GM19397 (cell line): ENCODE results near the gene CACUL1.
"Not testable (repeated sequence)": the region's sequence is repeated elsewhere in the genome, so short reads cannot be mapped to it uniquely, and the experiment has no call there.

ENCODE experiments used
- ATAC-seq: cut with Tn5 transposase; IDR thresholded peaks from one replicate; pipeline ENCODE4 v1.9.1; 2021; ENCODE audit warnings: mild to moderate bottlenecking, moderate library complexity; ENCODE audit not compliant: unreplicated experiment

Gene CACUL1

DNA sequence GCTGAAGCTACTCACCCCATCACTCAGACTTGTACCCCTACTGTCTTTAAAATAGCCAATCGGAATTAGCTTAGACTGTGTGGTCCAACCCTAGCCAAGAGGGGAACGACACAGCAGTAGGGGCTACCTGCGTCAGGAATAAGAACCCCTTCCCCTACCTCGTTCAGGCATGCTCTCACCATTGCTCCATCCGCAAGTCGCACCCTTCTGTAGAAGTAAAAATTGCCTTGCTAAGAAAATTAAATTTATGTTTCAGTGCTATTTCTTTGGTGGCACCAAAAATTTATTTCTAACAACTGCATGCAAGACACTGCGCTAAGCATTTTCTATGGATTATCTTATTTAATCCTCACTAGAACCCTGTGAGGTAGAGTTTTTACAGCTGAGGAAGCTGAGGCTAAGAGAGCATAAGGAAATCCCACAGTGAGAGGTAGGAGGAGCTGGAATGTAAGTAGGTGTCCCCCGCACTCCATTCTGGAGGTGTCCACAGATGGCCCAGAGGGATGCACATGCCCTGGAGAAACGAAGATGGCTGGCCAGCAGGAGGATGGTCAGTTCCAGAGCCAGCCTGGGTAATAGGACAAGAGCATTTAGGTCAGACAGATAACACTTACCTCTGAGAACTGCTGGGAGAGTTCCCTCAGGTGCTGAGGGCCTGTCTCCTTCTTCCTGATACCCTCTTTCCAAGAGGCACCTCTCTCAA is 15.3 kb upstream of the CACUL1 start:
- no peak for ATAC-seq

DNA sequence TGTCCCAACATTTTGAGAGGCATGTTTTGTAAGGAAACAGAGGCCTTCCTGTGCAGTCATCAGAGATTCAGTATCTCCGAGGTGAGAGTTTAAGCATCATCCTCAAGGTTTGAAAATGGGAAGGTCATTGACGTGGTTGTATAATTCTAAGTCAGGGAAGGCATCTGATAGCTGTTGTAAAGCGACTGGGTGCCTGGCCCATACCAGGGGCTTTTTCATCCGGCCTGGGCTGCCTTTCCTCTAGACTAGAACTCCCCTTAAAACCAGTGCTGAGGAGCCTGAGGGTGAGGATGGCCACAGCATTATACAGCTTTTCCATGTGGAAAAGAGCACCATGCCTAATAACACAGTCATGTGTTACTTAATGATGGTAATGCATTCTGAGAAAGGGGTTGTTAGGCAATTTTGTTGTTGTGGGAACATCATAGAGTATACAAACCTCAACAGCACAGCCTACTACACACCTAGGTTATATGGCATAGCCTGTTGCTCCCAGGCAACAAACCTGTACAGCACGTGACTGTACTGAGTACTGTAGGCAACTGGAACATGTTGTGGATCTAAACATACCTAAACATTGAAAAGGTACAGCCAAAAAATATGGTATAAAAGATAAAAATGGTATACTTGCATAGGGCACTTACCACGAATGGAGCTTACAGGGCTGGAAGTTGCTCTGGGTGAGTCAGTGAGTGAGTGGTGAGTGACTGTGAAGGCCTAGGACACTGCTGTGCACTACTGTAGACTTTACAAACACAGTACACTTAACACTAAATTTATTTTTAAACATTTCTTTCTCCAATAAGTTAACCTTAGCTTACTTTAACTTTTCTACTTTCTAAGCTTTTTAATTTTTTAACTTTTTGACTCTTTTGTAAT is 13.5 kb upstream of the CACUL1 start:
- ATAC-seq, result no peak

DNA sequence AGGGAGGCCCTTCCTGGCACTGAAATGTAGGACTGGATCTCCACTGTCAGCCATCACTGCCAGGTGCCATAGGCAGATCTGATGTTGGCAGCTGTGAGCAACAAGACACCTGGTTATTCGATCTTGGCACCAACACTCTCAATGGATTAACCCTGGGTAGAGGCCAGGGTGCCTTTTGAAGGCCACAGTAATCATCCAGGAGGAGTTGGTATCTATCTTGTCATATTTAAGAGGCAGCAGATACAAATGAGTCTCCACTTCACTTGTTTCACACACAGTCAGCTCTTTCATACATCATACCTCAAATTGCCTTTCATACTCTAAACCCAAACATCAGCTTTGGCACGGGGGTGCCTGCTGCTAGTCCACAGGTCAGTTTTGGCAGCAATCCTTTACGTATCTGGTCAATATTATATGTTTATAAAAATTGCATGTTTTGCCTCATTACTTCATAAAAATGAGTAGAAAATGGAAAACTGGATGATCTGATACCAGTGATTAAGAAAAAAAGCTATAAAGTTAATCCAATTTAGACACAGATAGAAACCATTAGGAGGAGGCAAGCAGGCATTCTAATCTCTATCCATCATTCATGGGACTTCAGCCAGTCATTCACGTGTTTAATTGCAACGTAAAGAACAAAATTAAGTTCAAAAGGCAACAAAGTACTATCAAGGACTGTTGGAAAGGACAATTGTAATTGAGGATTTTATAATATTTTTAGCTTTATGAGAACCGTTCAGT is 12.7 kb upstream of the CACUL1 start:
- ATAC-seq, result no peak

DNA sequence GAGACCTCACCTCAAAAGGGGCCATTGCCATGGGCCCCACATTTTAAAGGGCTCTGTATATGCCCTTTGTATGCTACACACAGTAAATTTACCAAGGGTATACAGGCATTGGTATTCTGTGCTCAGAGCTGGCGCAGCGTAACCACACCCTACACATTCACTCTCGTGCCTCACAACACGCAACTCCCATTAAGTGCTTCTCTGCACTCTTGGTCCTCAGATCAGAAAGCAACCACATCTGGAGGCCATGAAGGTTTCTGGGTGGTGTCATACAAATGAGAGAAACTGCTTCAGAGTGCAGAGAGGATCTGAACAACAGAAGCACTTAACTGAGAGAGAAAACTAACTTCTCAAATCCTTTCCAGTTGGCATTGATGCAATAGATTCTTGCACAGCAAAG is 9.4 kb upstream of the CACUL1 start:
- ATAC-seq, result no peak

DNA sequence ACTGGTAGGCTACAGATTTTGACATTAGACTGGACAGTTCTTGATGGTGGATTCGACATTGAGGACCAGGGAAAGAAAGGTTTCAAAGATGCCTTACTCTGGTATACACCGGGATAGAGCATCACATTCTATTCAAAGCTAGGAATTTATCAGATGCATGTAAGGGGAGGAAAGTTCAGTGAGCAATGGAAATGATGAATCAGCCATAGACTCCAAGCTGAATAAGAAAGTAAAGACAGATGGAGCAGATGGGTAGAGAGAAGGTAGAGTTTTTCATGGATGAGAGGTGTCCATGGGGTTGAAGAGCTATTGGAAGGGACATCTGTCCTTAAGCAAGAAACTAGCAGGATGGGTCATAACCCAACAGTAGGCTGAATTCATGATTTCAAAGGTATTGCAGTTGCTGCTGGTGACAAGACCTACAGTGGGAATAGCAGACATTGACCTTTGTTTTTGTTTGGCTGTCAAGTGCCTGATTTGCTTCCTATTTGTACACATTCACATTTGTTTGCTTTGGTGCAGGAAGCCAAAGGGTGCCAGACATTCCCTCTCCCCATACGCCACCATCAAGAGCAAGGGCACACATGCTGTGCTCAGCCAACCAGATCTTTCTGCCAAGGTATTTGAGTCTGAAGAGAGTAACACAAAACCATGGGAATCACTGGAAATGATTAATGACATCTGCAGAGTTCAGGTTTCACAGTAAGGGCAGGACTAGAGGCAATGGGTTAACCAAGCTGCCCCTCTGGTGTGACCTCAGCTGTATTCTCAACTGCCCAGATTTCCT is 8.6 kb upstream of the CACUL1 start:
- no peak for ATAC-seq

DNA sequence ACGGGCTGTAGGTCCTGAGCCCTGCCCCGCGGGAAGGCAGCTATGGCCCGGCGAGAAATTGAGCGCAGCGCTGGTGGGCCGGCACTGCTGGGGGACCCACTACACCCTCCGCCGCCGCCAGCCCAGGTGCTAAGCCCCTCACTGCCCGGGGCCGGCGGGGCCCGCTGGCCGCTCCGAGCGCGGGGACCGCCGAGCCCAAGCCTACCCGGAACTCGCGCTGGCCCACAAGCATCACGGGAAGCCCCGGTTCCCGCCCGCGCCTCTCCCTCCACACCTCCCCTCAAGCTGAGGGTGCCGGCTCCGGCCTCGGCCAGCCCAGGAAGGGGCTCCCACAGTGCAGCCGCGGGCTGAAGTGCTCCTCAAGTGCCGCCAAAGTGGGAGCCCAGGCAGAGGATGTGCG is 5.5 kb upstream of the CACUL1 start:
- no peak for ATAC-seq

DNA sequence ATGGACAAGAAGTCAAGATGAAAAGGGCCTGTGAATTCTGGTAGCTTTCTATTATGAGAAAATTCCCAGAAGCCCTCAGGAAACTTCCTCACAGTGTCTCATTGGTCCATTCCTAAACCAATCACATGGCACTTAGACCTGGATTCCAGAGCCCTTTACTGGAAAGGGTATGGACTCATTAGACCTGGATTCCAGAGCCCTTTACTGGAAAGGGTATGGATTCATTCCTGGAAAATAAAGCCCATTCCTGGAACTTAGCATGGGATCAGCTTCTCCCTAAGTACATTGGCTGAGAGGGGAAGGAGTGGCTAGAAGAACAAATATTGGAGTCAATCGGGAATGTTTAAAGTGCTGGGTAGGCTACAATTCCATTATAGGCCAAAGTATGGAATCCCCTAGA is 3.7 kb upstream of the CACUL1 start:
- no peak for ATAC-seq

DNA sequence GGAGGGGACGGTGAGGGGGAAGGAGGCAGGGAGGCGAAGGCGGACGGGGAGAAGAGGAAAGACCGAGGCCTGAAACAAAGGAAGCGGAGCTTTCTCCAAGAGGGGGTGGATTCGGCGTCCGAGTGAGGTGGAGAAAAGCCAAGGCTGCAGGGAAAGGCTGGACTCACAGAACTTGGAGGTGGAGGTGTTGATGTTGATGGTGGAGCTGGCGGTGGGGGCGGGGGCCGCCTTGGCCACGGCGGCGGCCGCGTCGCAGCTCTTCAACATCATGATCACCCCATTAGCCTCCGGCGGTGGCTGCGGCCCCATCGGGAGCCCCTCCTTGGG is 578 bp downstream of the CACUL1 start:
- no peak for ATAC-seq

DNA sequence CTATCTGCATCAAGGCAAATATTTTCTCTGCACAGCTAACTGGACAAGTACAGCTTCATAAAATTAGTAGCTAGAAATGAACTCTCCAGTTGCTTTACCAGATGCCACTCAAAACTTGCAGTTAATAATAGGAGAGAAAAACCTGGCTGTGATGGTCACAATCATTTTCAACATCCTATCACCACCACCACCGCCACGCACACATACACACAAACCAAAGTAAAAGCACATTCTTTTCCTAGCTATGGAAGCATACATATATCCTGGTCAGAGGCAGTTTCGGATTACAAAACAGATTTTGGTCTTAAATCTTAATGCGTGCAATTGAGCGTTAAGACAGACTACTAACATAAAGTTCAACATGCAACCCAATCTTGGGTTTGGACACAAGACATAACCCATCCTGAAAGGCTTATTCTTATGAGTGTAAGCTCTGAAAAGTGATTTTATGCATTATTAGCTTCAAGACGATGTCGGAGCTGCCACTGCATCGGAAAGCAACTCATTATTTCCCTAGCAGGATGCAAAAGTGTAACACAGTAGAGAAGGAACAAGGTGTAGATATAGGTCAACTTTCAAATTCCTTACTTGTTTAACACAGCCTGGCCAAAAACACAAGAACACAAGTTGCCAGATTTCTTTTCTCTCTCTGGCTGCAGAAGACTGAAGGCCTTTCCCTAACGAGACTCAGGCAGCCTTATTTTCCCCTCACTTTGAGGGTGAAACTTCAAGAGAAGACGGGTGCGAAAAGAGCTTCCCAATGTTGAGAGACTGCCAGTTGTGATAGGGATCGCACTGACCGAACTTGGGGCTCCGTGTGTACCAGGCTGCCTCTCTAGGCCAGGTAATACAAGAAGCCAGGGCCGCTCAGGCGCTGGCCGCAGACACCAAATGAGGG is 1.2 kb downstream of the CACUL1 start:
- ATAC-seq, result no peak

DNA sequence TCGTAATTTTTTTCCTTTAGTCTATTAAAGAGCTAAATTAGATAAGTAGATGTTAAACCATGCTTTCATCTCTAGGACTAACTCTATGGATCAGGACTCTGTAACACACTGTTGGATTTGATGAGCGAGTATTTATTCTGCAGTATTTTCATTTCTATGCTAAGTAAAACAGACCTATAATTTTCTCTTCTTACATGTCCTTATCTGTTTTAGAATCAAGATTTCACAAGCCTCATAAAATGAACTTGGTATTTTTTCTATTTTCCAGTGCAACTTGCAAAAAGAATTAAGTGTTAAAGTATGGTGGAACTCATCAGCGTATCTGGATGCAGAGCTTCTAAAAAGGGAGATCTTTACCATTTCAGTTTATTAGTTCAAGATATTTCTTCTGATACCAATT is 2.4 kb downstream of the CACUL1 start:
- no peak for ATAC-seq

DNA sequence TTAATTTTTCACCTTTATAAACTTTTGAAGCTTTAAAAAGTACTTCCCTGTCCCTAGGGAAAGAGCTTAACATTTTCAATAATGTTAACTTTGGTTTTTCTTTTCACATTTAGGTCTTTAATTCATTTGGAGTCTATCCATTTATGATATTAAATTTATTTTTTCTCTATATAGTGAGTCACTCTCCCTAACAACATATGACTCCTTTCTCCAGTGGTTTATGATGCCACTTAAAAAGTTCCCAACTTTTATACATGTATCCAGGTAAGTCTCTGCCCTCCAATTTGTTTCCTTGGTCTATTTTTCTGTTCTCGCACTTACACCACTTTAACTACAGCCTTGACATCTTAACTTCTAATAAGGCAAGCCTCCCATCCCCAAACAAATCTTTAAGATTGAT is 3.5 kb downstream of the CACUL1 start:
- ATAC-seq, result no peak

DNA sequence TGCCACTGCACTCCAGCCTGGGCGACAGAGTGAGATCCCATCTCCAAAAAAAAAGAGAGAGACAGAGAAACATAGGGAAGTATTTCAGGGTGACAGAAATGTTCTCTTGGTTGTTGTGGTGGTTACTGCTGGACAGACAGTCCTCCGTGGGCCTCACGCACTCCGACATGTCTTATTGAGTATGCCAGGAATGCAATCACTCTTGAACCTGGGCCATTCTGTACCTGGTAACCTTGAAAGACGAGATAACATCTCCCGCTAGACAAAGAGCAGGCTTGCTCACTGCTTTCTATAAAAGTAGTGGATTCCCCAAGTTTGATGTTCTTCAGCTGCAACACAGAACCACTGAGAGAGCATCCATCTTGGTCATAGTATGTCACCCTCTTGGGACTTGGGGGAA is 6.7 kb downstream of the CACUL1 start:
- ATAC-seq, result no peak

DNA sequence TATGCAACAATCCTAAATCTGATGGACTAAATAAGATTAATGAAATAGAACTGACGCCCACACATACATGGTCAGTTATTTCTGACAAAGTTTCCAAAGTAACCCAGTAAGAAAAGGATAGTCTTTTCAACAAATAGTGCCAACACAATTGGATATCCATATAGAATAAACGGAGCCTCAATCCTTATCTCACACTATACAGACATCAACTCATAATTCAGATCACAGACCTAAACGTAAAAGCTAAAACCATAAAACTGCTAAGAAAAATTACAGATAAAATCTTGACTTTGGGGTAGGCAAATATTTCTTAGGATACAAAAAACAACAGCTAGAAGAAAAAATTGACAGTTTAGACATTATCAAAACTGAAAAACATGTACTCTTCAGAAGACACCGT is 8.5 kb downstream of the CACUL1 start:
- no peak for ATAC-seq

DNA sequence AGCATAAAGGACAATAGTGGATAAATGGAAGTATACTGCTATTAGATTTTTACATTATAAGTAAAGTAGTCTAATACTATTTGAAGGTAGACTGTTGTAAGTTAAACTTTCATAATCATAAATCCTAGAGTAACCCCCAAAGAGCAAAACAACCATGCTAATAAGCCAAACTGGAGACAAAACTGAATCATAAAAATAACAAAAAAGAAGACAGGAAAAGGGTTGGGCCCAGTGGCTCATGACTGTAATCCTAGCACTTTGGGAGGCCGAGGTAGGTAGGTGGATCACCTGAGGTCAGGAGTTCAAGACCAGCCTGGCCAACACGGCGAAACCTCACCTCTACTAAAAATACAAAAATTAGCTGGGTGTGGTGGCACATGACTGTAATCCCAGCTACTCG is 9.7 kb downstream of the CACUL1 start:
- ATAC-seq, result no peak

DNA sequence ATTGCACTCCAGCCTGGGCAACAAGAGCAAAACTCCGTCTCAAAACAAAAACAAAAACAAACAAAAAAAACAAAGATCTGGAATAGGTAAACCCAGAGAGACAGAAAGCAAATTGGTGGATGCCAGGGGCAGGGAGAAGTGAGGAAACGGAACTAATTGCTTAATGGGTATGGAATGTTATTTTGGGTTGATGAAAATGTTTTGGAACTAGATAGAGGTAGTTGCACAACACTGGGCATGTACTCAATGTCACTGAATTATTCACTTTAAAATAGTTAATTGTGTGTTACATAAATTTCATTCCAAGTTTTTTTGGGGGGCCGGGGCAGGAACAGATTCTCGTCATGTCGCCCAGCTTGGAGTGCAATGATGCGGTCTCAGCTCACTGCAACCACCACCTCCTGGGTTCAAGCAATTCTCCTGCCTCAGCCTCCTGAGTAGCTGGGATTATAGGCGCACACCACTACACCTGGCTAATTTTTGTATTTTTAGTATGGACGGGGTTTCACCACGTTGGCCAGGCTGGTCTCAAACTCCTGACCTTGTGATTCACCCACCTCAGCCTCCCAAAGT is 10.3 kb downstream of the CACUL1 start:
- ATAC-seq, result not testable (repeated sequence)

DNA sequence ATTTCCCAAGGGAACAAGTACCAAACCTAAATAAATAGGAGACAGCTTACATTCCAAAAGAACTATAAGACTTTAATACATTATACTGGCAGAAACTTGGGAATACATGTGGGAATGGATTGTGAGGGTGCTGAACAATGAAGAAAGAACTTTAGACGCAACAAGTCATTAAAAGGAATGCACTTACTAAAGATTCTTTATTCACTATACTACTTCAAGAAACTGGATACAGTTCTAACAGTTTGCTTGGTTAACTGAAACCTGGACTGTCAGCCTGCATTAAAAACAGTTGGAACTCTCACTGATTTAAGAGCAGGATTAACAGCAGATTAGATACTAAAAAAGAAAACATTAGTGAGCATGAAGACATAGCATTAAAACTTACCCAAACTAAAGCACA is 12.0 kb downstream of the CACUL1 start:
- ATAC-seq, result no peak

DNA sequence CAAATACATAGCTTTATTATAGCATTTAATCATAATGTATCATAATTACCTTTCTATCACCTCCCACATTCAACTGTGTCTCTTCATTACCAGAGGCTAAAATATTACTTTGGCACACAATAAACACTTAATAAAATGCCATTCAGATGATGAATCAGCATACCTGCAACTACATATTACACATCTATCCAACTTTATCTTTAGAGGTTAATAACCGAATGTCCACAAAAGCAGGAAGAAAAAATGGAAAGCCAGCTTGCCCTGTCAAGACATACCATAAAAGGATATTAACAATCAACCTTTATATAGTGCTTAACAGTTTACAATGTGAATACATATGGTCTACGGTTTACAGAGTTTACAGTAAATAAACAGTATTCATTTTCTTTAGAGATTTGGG is 12.7 kb downstream of the CACUL1 start:
- no peak for ATAC-seq

DNA sequence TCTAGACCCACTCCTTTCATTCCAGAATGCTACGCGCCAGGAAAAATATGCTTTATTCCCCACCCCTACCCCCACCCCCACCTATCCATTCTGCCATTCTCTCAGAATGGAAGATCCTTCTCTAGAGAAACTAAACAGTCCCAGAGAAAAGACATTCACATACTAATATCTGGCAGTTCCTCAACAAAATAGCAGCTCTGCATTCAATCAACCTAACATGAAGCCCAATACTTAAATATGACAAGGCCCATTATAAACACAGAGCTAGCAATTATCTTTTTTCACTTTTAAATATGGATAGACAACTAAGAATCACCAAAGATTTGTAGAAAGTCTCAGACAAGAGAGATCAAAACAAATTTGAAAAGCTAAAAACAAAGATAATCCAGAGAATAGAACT is 16.4 kb downstream of the CACUL1 start:
- no peak for ATAC-seq

DNA sequence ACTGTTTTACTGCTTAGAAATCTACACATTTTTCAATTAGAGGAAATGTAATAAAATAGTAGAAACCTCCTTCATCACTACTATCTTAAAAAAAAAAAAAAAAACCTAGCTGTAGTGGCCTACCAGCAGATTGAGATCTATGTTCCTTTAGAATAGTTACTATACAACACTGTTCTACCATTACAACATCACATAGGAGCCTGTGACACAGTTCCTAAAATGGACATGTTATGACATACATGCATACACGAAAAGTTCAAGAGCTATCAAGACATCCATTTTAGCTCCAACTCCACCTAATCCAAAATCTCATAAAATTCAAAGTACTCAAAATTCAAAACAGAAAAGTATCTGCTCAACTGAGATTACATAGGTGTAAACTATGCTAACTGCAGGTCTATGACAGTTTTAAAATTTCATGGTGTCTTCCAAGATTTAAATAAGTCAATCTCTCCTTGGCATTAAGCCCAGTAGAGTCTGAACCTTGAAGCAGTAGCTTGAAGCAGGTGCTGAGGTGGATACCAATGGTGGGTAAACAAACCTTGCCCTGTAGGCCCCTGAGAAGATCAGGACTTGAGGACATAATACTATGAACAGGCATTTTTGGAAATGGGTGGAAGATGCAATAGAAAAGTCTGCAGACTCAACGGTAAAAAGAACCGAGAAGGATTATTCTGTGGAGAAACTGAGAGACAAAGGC is 17.0 kb downstream of the CACUL1 start:
- ATAC-seq, result no peak
